ENCODE data around the gene SP140.
"Not testable (repeated sequence)": the region's sequence is repeated elsewhere in the genome, so short reads cannot be mapped to it uniquely, and the experiment has no call there.

Gene SP140

GRCh38 chr2:230327418-230328154 is 102.0 kb downstream of the SP140 start:
- DNase-seq = no peak

- no peak for DNase-seq
Measured at GRCh38 chr2:230328155-230328458, 102.6 kb downstream of the SP140 start.

- DNase-seq = no peak
Measured at GRCh38 chr2:230329946-230330605, 104.5 kb downstream of the SP140 start.

GRCh38 chr2:230330725-230331124 is 105.2 kb downstream of the SP140 start:
- DNase-seq = no peak

GRCh38 chr2:230335461-230335863 is 109.9 kb downstream of the SP140 start:
- no peak for DNase-seq

- DNase-seq = no peak
Measured at GRCh38 chr2:230335864-230336506, 110.4 kb downstream of the SP140 start.

- DNase-seq = not testable (repeated sequence)
Measured at GRCh38 chr2:230341936-230342528, 116.5 kb downstream of the SP140 start.

GRCh38 chr2:230343041-230343624 is 117.6 kb downstream of the SP140 start:
- DNase-seq = not testable (repeated sequence)

- DNase-seq = no peak
Measured at GRCh38 chr2:230343747-230344146, 118.2 kb downstream of the SP140 start.

- no peak for DNase-seq
Measured at GRCh38 chr2:230346465-230346864, 120.9 kb downstream of the SP140 start.

- DNase-seq = no peak
Measured at GRCh38 chr2:230346921-230347533, 121.5 kb downstream of the SP140 start.

- no peak for DNase-seq
Measured at GRCh38 chr2:230347659-230348305, 122.2 kb downstream of the SP140 start.

GRCh38 chr2:230348787-230349186 is 123.3 kb downstream of the SP140 start:
- DNase-seq = no peak

GRCh38 chr2:230356084-230356483 is 130.5 kb downstream of the SP140 start:
- DNase-seq = no peak

- DNase-seq = no peak
Measured at GRCh38 chr2:230358305-230358704, 132.8 kb downstream of the SP140 start.

- DNase-seq = no peak
Measured at GRCh38 chr2:230360028-230360427, 134.5 kb downstream of the SP140 start.

- DNase-seq = no peak
Measured at GRCh38 chr2:230362030-230362691, 136.6 kb downstream of the SP140 start.

Measured in DMS 273 treated with DMSO at 0.1 percent for 48 hours (cell line).